ENCODE results near the gene MROH2A.

- TF ChIP-seq, protein P1, sequence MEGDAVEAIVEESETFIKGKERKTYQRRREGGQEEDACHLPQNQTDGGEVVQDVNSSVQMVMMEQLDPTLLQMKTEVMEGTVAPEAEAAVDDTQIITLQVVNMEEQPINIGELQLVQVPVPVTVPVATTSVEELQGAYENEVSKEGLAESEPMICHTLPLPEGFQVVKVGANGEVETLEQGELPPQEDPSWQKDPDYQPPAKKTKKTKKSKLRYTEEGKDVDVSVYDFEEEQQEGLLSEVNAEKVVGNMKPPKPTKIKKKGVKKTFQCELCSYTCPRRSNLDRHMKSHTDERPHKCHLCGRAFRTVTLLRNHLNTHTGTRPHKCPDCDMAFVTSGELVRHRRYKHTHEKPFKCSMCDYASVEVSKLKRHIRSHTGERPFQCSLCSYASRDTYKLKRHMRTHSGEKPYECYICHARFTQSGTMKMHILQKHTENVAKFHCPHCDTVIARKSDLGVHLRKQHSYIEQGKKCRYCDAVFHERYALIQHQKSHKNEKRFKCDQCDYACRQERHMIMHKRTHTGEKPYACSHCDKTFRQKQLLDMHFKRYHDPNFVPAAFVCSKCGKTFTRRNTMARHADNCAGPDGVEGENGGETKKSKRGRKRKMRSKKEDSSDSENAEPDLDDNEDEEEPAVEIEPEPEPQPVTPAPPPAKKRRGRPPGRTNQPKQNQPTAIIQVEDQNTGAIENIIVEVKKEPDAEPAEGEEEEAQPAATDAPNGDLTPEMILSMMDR (IDR thresholded peaks at IDR 0.05) = no peak
- no peak for TF ChIP-seq POLR2A (IDR thresholded peaks at IDR 0.05)
Observed at GRCh38 chr2:233846387-233847247, 68.5 kb downstream of the MROH2A start.
